NCI-H510A treated with DMSO at 0.1 percent for 48 hours (cell line): ENCODE results near the gene EAPP.
"Not testable (repeated sequence)": the region's sequence is repeated elsewhere in the genome, so short reads cannot be mapped to it uniquely, and the experiment has no call there.

ENCODE experiments used
- DNase-seq: peaks from one replicate; lab custom pipeline; 2025; lab: John Stamatoyannopoulos, UW

Gene EAPP

GRCh38 chr14:34537677-34538009 is 1.9 kb downstream of the EAPP start:
- DNase-seq, result no peak

- no peak for DNase-seq
Measured at GRCh38 chr14:34536951-34537676, 2.4 kb downstream of the EAPP start.

GRCh38 chr14:34527591-34527990 is 11.9 kb downstream of the EAPP start:
- no peak for DNase-seq

- not testable (repeated sequence) for DNase-seq
Measured at GRCh38 chr14:34524216-34524615, 15.3 kb downstream of the EAPP start.

GRCh38 chr14:34522496-34522895 is 17.0 kb downstream of the EAPP start:
- no peak for DNase-seq

- DNase-seq, result not testable (repeated sequence)
Measured at GRCh38 chr14:34521071-34521470, 18.4 kb downstream of the EAPP start.

GRCh38 chr14:34520304-34520970 is 19.1 kb downstream of the EAPP start:
- DNase-seq, result not testable (repeated sequence)

GRCh38 chr14:34507884-34508283 is 31.6 kb downstream of the EAPP start:
- DNase-seq, result no peak

GRCh38 chr14:34507459-34507858 is 32.0 kb downstream of the EAPP start:
- no peak for DNase-seq

GRCh38 chr14:34505124-34505491 is 34.4 kb downstream of the EAPP start:
- DNase-seq, result not testable (repeated sequence)

- DNase-seq, result not testable (repeated sequence)
Measured at GRCh38 chr14:34504027-34504426, 35.5 kb downstream of the EAPP start.

- no peak for DNase-seq
Measured at GRCh38 chr14:34502545-34503225, 36.8 kb downstream of the EAPP start.

GRCh38 chr14:34502001-34502400 is 37.5 kb downstream of the EAPP start:
- DNase-seq, result no peak

GRCh38 chr14:34501004-34501580 is 38.4 kb downstream of the EAPP start:
- no peak for DNase-seq

GRCh38 chr14:34498684-34499412 is 40.7 kb downstream of the EAPP start:
- peak; percentile 21 for DNase-seq

- DNase-seq, result no peak
Measured at GRCh38 chr14:34496679-34497513, 42.6 kb downstream of the EAPP start.

GRCh38 chr14:34496007-34496678 is 43.4 kb downstream of the EAPP start:
- no peak for DNase-seq

GRCh38 chr14:34489324-34489723 is 50.2 kb downstream of the EAPP start:
- DNase-seq, result no peak

- no peak for DNase-seq
Measured at GRCh38 chr14:34488528-34488927, 51.0 kb downstream of the EAPP start.

GRCh38 chr14:34484726-34485125 is 54.8 kb downstream of the EAPP start:
- no peak for DNase-seq

GRCh38 chr14:34482463-34482862 is 57.0 kb downstream of the EAPP start:
- no peak for DNase-seq
